ENCODE data around the gene NEK8. TPM values are rescaled to one million over a fixed set of nuclear protein-coding genes. Genes with fewer than 3 reads are reported as not detected.
A peak's percentile ranks its signal among the peaks of the same experiment; 100 is the strongest.

The NEK8 gene
- total and polyA plus RNA-seq, 9 of the 15 experiments (the other 6 are each of a cell fraction or from before 2014, with no cell fraction given) = 0.98 to 16.6 (median 4.6) TPM

- TF ChIP-seq ZBTB9 (CRISPR knock-in tag; IDR thresholded peaks at IDR 0.05) (peak; percentile 71; the same call in 1 of the 2 replicates), MED1 (CRISPR knock-in tag; IDR thresholded peaks at IDR 0.05; ENCODE audit: borderline replicate concordance) (no peak), ZNF274 (IDR thresholded peaks at IDR 0.05; ENCODE audit: borderline replicate concordance, low read depth, low read length) (no peak), MCM2 (IDR thresholded peaks at IDR 0.05; ENCODE audit: low read depth) (no peak), CEBPZ (IDR thresholded peaks at IDR 0.05; ENCODE audit: borderline replicate concordance, low read depth, low read length) (no peak), YY1 (IDR thresholded peaks at IDR 0.05; ENCODE audit: borderline replicate concordance in 1 of 3, control insufficient read depth in 1 of 3, extremely low read depth in 1 of 3, insufficient read depth in 3 of 3, insufficient read length in 1 of 3, insufficient replicate concordance in 2 of 3, low read depth in 1 of 3, low read length in 2 of 3) (peak in 2 of 3 experiments; percentile 46 to 68), POLR3A (IDR thresholded peaks at IDR 0.05; ENCODE audit: borderline replicate concordance, extremely low read depth, insufficient read depth, insufficient read length) (no peak), RBM34 (IDR thresholded peaks at IDR 0.05; ENCODE audit: borderline replicate concordance, insufficient read depth, low read length) (peak; percentile 52; the same call in 1 of the 2 replicates), SMARCB1 (IDR thresholded peaks at IDR 0.05; ENCODE audit: insufficient read length, low read depth) (peak; percentile 52), JUN (IDR thresholded peaks at IDR 0.05; ENCODE audit: borderline replicate concordance, low read depth, low read length) (no peak), JUN (CRISPR knock-in tag; IDR thresholded peaks at IDR 0.05; ENCODE audit: borderline replicate concordance) (peak; percentile 71; the same call in 1 of the 2 replicates), TFAP4 (CRISPR knock-in tag; IDR thresholded peaks at IDR 0.05; ENCODE audit: borderline replicate concordance) (no peak), SFPQ (IDR thresholded peaks at IDR 0.05; ENCODE audit: low read depth, low read length) (no peak), HNRNPH1 (optimal IDR thresholded peaks at IDR 0.05; ENCODE audit: low read depth, low read length) (no peak), MYC (IDR thresholded peaks at IDR 0.05; ENCODE audit: low read depth, low read length) (peak; percentile 88; the same call in 1 of the 2 replicates), MYC (CRISPR knock-in tag; IDR thresholded peaks at IDR 0.05; ENCODE audit: borderline replicate concordance, low read depth) (no peak)
These were observed 17.5 kb upstream of the NEK8 start (continued) for GRCh38 chr17:28710861-28711722.

All from K562 (cell line).